Measurements from ENCODE around the gene METTL5.

DNA sequence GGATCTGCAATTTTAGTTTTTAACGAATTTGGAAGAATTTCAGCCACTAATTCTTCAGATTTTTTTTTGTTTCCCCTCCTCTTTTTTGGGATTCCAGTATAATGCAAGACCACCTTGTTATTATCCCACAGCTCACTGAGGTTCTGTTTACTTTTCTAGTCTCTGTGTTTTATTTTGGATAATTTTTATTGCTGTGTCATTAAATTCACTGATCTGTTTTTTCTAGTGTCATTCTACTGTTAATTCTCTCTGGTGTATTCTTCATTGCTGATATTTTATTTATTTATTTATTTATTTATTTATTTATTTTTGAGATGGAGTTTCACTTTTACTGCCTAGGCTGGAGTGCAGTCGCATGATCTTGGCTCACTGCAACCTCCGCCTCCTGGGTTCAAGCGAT is 34.7 kb upstream of the METTL5 start:
- TF ChIP-seq, protein P1, sequence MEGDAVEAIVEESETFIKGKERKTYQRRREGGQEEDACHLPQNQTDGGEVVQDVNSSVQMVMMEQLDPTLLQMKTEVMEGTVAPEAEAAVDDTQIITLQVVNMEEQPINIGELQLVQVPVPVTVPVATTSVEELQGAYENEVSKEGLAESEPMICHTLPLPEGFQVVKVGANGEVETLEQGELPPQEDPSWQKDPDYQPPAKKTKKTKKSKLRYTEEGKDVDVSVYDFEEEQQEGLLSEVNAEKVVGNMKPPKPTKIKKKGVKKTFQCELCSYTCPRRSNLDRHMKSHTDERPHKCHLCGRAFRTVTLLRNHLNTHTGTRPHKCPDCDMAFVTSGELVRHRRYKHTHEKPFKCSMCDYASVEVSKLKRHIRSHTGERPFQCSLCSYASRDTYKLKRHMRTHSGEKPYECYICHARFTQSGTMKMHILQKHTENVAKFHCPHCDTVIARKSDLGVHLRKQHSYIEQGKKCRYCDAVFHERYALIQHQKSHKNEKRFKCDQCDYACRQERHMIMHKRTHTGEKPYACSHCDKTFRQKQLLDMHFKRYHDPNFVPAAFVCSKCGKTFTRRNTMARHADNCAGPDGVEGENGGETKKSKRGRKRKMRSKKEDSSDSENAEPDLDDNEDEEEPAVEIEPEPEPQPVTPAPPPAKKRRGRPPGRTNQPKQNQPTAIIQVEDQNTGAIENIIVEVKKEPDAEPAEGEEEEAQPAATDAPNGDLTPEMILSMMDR (IDR thresholded peaks at IDR 0.05; ENCODE audit: insufficient read depth, low read depth, low read length) = no peak
- TF ChIP-seq EZH2 (IDR thresholded peaks at IDR 0.05; ENCODE audit: insufficient read depth, low read length) = no peak

Data from astrocyte (in vitro differentiated cells and primary cell).